Astrocyte (in vitro differentiated cells and primary cell): ENCODE results near the gene FOXP3.

Experiments
- EZH2 ChIP-seq: IDR thresholded peaks from 2 replicates; pipeline ENCODE4 v1.6.1; 2012; ENCODE audit warnings: mild to moderate bottlenecking, low read length, inconsistent platforms; ENCODE audit not compliant: insufficient read depth
- TF ChIP-seq, protein P1 (sequence below): IDR thresholded peaks from 2 replicates; pipeline ENCODE4 v1.5.1; 2011; ENCODE audit warnings: low read depth, mild to moderate bottlenecking, inconsistent platforms, low read length, moderate library complexity; ENCODE audit not compliant: insufficient read depth

GRCh38 chrX:49287665-49288064 is 23.2 kb upstream of the FOXP3 start:
- TF ChIP-seq, protein P1, sequence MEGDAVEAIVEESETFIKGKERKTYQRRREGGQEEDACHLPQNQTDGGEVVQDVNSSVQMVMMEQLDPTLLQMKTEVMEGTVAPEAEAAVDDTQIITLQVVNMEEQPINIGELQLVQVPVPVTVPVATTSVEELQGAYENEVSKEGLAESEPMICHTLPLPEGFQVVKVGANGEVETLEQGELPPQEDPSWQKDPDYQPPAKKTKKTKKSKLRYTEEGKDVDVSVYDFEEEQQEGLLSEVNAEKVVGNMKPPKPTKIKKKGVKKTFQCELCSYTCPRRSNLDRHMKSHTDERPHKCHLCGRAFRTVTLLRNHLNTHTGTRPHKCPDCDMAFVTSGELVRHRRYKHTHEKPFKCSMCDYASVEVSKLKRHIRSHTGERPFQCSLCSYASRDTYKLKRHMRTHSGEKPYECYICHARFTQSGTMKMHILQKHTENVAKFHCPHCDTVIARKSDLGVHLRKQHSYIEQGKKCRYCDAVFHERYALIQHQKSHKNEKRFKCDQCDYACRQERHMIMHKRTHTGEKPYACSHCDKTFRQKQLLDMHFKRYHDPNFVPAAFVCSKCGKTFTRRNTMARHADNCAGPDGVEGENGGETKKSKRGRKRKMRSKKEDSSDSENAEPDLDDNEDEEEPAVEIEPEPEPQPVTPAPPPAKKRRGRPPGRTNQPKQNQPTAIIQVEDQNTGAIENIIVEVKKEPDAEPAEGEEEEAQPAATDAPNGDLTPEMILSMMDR, result no peak
- TF ChIP-seq EZH2, result no peak
